Activated T-cell treated with anti-CD3 and anti-CD28 coated beads for 1 hour (primary cell): ENCODE results near the gene FITM2.
"Not testable (repeated sequence)": the region's sequence is repeated elsewhere in the genome, so short reads cannot be mapped to it uniquely, and the experiment has no call there.

Source experiments
- DNase-seq: peaks from one replicate; pipeline ENCODE4 v3.0.0-alpha.2; 2020; ENCODE audit warnings: low read depth

The FITM2 gene

DNA sequence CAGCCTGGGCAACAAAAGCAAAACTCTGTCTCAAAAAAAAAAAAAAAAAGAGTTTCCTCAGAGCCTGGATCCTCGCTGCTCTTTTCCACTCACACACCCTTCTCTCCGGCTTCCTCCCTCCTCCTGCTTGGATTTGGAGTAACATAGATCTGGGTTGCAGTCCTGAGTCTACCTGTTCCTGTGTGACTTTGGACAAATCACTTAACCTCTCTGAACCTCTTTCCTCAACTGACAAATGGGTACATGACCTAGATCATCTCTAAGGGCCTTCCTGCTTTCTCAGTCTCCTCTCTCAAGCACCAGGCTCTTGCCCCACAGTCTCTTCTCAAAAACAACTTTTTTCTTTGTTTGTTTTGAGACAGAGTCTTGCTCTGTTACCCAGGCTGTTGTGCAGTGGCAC, 20.2 kb upstream of the FITM2 start:
- DNase-seq: no peak

GRCh38 chr20:44328428-44328827, 17.4 kb upstream of the FITM2 start:
- DNase-seq: no peak

- not testable (repeated sequence) for DNase-seq
Measured at GRCh38 chr20:44327748-44328147, 16.7 kb upstream of the FITM2 start.

- no peak for DNase-seq
Measured at GRCh38 chr20:44326391-44327159, 15.6 kb upstream of the FITM2 start.

- DNase-seq: no peak
Measured at GRCh38 chr20:44324343-44324742, 13.3 kb upstream of the FITM2 start.

DNA sequence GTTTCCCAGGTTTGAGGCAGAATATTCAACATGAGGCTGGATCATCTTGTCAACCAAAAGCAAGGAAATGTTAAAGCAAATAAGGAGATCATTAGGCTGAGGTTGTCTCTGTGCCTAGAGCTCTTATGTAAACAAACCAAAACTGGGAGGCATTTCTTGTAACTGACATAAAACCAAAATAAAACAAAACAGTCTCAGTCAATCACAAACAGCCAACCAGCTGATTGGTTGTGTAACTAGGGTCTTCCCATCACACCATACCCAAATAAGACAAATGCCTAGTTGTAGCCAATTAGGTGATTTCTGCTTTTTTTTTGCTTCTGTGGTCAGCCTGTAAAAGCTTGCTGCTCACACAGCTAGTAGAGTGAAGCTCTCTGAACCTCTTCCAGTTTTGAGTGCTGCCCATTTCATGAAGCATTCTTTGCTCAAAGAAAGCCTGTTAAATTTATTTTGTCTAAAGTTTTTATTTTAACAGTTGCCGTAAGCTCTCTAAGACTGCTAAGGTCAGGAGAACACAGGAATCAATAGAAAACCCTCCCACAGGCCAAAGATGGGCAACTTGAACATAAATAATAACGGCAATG, 8.9 kb upstream of the FITM2 start:
- no peak for DNase-seq

GRCh38 chr20:44314870-44315269, 3.9 kb upstream of the FITM2 start:
- no peak for DNase-seq

- DNase-seq: no peak
Measured at GRCh38 chr20:44309763-44310663, 989 bp downstream of the FITM2 start.

DNA sequence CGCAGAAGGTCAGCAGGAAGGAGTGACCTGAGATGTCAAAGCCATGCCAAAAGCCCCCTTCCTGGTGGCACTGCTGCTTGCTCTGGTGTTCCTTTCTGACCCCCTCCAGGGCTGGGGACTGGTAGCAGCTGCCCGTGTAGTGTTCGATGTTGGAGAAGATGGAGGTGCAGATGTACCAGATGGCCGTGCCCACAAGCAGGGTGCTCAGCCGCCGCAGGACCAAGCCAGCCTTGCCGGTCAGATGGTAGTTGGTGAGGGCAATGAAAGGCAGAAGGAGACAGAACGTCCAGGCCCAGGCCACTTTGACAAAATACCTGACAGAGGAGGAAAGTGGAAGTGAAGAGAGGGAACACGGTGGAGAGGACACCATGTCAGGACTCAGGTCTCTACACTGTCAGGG, 4.1 kb downstream of the FITM2 start:
- DNase-seq: no peak

DNA sequence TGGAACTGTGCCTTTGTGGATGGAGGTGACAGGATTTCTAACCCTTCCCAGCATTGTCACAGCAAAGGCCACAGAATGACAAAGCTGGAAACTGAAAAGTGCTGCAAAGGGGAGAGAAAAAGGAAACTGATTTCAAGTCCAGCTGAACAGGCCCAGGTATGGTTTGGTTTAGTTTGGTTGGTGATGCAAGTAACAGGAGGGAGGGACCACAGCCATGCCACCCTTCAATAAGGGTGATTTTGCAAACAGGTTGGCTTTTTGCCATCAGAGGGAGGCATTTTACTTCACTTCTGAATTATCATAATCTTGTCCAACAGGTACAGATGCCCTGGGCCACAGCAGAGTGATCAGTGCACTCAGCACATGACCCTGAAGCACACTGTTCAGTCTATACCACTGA, 6.6 kb downstream of the FITM2 start:
- no peak for DNase-seq

GRCh38 chr20:44302736-44303135, 8.3 kb downstream of the FITM2 start:
- no peak for DNase-seq

- DNase-seq: no peak
Measured at GRCh38 chr20:44302026-44302669, 8.9 kb downstream of the FITM2 start.

DNA sequence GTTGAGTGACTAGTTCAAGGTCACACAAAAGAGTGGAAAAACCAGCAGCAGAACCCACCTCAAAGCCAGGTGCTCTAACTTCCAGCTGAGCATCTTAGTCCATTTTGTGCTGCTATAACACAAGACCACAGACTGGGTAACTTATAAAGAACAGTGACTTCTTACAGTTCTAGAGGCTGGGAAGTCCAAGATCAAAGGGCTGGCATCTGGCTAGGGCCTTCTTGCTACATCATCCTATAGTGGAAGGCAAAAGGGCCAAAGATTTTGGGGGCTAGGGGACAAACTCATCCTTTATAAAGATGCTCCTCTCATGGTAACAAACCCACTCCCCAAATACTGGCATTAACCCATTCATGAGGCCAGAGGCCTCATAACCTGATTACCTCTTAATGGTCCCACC, 9.7 kb downstream of the FITM2 start:
- DNase-seq: no peak

DNA sequence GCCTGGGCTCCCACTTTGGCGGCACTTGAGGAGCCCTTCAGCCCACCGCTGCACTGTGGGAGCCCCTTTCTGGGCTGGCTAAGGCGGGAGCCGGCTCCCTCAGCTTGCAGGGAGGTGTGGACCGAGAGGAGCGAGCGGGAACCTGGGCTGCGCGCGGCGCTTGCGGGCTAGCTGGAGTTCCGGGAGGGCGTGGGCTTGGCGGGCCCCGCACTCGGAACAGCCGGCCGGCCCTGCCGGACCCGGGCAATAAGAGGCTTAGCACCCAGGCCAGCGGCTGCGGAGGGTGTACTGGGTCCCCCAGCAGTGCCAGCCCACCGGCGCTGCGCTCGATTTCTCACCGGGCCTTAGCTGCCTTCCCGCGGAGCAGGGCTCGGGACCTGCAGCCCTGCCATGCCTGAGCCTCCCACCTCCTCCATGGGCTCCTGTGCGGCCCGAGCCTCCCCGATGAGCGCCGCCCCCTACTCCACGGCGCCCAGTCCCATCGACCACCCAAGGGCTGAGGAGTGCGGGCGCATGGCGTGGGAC, 11.9 kb downstream of the FITM2 start:
- DNase-seq: not testable (repeated sequence)

- no peak for DNase-seq
Measured at GRCh38 chr20:44297721-44298120, 13.3 kb downstream of the FITM2 start.

GRCh38 chr20:44296011-44296410, 15.0 kb downstream of the FITM2 start:
- no peak for DNase-seq

DNA sequence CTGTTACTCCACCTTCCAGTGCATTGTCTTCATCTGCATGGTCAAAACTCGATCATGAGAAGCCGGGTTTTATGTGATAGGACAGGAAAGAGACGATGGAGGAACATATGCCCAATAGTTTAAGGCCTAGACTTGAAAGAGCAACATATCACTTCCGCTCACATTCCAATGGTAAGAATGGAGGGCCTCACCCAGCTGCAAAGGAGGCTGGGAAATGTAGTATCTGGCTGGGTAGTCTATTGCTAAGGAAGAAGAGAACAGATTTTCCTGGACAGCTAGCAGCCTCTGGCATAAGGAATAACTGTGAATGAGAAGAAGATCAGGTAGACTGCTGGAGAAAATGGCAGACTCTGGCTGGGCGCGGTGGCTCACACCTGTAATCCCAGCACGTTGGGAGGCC, 19.2 kb downstream of the FITM2 start:
- no peak for DNase-seq

DNA sequence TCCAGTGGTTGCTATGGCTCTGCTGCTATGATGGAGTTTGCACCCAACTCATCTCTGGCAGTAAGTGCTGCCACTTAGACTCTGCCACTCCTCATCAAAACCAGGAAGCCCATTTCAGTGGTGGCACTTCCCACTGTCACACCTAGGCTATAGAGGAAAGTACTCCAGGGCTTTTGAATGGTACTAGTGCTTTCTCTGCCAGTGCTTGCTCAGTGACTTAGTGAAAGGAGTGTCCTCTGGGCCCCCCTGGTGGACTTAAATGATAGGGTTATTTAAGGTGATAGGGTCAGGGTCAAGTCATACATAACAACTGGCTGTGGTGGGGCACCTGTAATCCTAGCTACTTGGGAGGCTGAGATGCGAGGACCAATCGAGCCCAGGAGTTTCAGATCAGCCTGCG, 22.8 kb downstream of the FITM2 start:
- DNase-seq: no peak

GRCh38 chr20:44287272-44288097, 23.5 kb downstream of the FITM2 start:
- no peak for DNase-seq

GRCh38 chr20:44284032-44284431, 27.0 kb downstream of the FITM2 start:
- DNase-seq: no peak

DNA sequence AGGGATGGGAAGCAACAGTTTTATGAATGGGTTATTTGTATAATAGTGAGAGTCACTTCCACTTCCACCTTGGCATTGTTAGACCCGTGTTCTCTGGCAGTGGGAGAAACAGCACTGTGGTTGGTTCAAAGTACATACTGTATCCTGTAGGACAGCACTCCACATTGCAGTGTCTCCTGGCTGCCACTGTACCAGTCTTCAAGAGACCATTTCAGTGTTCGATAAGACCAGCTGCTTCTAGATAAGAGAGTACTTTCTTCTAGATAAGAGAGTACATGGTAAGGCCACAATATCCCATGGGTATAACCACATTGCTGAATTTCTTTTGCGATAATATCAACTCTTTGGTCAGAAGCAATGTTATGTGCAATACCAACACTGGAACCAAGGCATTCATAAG, 28.8 kb downstream of the FITM2 start:
- no peak for DNase-seq
